GM10248 (cell line): ENCODE measurements around the gene NAA10.

ENCODE experiments used
- CTCF ChIA-PET: fragments of 300-600 bp; sonication (Branson Sonifier 250); formaldehyde crosslinking; extraction: SDS; loops from one replicate; lab custom pipeline; 2021; ENCODE audit warnings: antibody characterized with exemption; lab: Yijun Ruan, JAX
- POLR2A ChIA-PET: fragments of 350-650 bp; sonication (Branson Sonifier 250); formaldehyde crosslinking; extraction: SDS; loops from one replicate; lab custom pipeline; 2020; ENCODE audit warnings: antibody characterized with exemption; lab: Yijun Ruan, JAX
- DNase-seq: peaks from one replicate; pipeline ENCODE4 v3.0.0; 2012; ENCODE audit errors: extremely low spot score
- TF ChIP-seq, protein P1 (sequence below): IDR thresholded peaks from 2 replicates; pipeline ENCODE4 v1.5.1; 2012; ENCODE audit warnings: mild to moderate bottlenecking, low read depth; ENCODE audit errors: extremely low read depth, missing control alignments, control extremely low read depth

Gene NAA10

DNA sequence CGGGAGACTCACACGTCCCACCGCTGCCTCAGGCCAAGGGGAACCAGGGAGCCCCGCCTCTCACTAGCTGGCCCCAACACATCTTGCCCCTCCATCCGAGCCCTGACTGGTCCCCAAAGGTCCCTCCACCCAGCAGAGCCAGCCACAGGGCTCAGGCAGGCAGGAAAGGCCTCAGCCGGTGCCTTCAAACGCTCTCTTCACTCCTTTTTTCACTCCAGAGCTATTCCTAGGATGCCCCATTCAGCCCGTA lies 7.2 kb downstream of the NAA10 start:
- DNase-seq: no peak
- ChIA-PET CTCF (interaction anchor here (14.1 kb wide), 1 partner anchor 21 kb away, joined by 187 read pairs; the partner anchor contains the start of gene RENBP), POLR2A (no interaction called here)
- TF ChIP-seq, protein P1, sequence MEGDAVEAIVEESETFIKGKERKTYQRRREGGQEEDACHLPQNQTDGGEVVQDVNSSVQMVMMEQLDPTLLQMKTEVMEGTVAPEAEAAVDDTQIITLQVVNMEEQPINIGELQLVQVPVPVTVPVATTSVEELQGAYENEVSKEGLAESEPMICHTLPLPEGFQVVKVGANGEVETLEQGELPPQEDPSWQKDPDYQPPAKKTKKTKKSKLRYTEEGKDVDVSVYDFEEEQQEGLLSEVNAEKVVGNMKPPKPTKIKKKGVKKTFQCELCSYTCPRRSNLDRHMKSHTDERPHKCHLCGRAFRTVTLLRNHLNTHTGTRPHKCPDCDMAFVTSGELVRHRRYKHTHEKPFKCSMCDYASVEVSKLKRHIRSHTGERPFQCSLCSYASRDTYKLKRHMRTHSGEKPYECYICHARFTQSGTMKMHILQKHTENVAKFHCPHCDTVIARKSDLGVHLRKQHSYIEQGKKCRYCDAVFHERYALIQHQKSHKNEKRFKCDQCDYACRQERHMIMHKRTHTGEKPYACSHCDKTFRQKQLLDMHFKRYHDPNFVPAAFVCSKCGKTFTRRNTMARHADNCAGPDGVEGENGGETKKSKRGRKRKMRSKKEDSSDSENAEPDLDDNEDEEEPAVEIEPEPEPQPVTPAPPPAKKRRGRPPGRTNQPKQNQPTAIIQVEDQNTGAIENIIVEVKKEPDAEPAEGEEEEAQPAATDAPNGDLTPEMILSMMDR: no peak

DNA sequence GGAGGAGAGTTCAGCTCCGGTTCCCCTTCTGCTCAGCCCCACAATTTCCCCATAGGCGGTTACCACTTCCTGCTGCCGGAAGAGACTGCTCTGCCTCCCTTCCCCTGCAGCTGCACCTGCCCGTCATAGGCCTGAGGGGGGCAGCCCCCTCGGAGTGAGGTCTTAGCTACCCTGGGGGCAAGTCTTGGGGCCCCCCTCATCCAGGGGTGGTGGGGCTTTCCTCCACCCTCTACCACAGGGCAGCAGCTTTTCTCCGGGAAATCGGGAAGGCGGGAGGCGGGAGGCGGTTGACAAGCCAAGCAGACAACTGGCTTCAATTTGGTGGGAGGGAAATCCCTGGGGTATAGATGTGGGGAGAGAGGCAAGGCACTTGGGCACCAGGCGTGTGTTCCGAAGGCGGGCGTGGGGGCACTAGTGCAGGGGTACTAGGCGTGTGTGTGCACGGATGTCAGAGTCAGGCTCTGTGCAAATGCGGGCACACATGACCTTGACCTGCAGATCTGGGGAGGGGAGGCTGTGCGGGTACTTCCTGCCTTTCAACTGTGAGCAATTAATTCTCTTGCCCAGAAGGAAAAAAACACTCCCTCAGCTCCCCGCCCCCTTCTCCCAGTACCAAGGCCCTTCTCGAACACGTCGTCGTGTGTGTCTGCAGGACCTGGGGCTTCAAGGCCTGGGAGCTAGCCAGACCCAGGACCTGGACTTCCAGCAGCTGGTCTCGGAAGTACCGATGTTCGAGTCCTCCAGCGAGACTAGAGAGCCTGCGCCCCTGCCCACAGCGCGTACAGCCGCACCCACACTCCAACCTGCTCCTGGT lies 7.8 kb downstream of the NAA10 start:
- CTCF ChIA-PET: interaction anchor here (2.7 to 14.1 kb wide), 2 partner anchors 13 to 22 kb away, joined by 10 to 187 read pairs; partner anchors contain the start of gene RENBP
- TF ChIP-seq, protein P1: peak; percentile 15
- DNase-seq: peak; percentile 81

DNA sequence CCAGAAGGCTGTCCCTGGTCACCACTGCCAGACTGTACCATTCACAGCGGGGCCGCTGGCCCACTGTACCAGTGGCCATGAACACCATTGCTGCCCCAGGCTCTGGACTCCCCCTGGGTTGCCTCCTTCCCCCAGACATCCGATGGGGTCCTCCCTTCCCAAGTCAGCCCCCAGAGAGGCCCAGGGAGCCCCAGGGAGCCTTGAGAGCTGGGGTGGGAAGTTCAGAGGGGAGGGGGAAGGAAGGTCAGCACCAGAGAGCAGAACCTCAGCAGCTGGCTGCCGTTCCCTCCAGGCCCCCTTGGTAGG lies 8.3 kb downstream of the NAA10 start:
- POLR2A ChIA-PET: interaction anchor here (1.0 kb wide), 2 partner anchors 44 to 133 kb away, joined by 3 read pairs; partner anchors contain the start of genes IDH3G and SSR4

More for the DNA sequence above, 7.8 kb downstream of the NAA10 start:
- POLR2A ChIA-PET: interaction anchor here (1.0 kb wide), 2 partner anchors 44 to 133 kb away, joined by 3 read pairs; partner anchors contain the start of genes IDH3G and SSR4

DNA sequence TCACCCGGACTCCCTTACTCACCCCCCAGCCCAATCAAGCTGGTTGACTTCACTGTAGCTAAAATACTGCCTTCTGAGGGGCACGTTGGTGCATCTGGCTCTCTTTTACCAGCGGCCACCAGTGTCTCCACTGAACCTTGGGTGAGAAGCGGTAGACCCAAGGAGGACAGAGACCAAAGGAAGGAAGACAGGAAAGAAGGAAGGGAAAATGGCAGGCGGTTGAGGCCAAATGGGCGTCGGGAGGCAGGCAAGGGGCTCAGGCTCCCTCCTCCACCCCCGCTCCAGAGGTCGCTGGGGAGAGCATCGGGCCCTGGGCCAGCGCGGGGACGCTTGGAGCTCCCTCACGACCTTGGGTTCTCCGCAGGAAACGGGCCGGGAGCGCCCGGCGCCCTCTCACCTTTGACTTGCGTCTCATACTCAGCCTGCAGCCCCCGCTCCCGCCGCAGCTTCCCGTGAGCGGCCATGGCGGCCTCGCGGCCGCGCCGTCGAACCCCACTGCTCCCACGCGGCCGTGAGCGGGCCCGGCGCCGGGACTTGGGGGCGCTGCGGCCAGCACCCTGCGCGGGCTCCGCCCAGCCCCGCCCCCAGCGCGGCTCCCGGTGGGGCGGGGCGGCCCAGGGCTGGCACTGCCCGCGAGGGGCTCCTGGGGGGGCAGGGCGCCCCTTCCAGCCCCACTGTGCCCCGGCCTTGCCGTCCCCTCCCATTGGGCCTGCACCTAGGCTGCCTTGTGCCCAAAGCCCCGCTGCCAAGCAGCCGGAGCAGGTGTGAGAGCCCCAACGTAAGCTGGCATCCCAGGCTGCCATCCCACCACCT lies 8.9 kb downstream of the NAA10 start, which contains the start of gene ARHGAP4:
Gene ARHGAP4, minus strand, starts transcription at position 526 of the 813 bp plus-strand sequence. Its CDS starts 62 bp downstream, at position 464.
- CTCF ChIA-PET: interaction anchor here (0.6 to 14.1 kb wide), 9 partner anchors 8 to 448 kb away, joined by 3 to 187 read pairs (median 4); partner anchors contain the start of genes NAA10 and RENBP
- POLR2A ChIA-PET: interaction anchor here (1.0 kb wide), 2 partner anchors 45 to 132 kb away, joined by 3 read pairs; partner anchors contain the start of genes IDH3G and SSR4
- TF ChIP-seq, protein P1: peak; percentile 21
- peak; percentile 52 for DNase-seq

More for the DNA sequence above, 8.3 kb downstream of the NAA10 start:
- no peak for DNase-seq
- TF ChIP-seq, protein P1: no peak
- CTCF ChIA-PET: interaction anchor here (1.4 to 14.1 kb wide), 3 partner anchors 13 to 41 kb away, joined by 3 to 187 read pairs (median 10); partner anchors contain the start of gene RENBP

DNA sequence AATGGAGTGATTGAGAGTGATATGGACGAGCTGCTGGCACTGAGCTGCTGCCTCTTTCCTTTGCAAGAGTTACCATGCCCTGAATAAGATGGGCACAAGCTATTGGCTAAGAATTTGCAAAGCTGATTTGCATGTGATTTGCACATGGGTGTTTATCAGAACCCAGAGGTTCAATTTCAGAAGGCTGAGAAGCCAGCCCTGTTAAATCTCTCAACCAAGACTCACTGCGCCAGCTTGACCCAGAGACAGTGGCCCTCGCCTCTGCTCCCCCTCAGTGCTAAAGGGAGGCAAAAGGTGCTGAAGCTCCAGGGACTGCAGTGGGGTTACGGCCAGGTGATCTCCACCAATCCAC lies 9.5 kb downstream of the NAA10 start:
- POLR2A ChIA-PET: interaction anchor here (0.8 kb wide), 1 partner anchor 22 kb away, joined by 3 read pairs; no protein-coding TSS in a partner anchor
- DNase-seq: no peak
- CTCF ChIA-PET: interaction anchor here (0.6 to 14.1 kb wide), 10 partner anchors 9 to 448 kb away, joined by 3 to 187 read pairs (median 4); partner anchors contain the start of genes NAA10 and RENBP
- TF ChIP-seq, protein P1: no peak
